Measurements from ENCODE around the gene ARHGAP27. TPM values are rescaled to one million over a fixed set of nuclear protein-coding genes. Genes with fewer than 3 reads are reported as not detected.

ARHGAP27 gene
- total and polyA plus RNA-seq, 12 donors: 15.2 to 65.8 (median 25.3) TPM

- ATAC-seq: no peak
- no peak for TF ChIP-seq CTCF (IDR thresholded peaks at IDR 0.05)
- Histone ChIP-seq H3K4me3 (no peak overlapping the region), H3K27me3 (peaks cover 0 to 13% (median 12%) of the 10 kb centered on the region in 7 donors), H3K27ac (no peak overlapping the region), H3K4me1 (peaks cover 8 to 34% (median 30%) of the 10 kb centered on the region in 9 donors), H3K9me3 (no peaks in the 10 kb centered on the region), H3K36me3 (peaks cover 0 to 61% (median 22%) of the 10 kb centered on the region in 9 donors)
- DNase-seq: no peak
- WGBS, 2 donors: 81 to 82% methylated on average over 5 of the region's 5 CpGs
- intact Hi-C loops (cut with DNase I): no loop called here
Measured at GRCh38 chr17:45435481-45435880, 2.8 kb upstream of the ARHGAP27 start.

- peaks cover 0 to 38% (median 22%) of the 10 kb centered on the region in 9 donors for H3K36me3 ChIP-seq
- DNase-seq (no peak), ATAC-seq (peak in 2 of 8 donors; percentile 1 to 7)
- H3K9me3 ChIP-seq: no peaks in the 10 kb centered on the region
- peak overlapping the region in 8 of 10 donors; percentile 44 to 77 (median 68) for H3K4me3 ChIP-seq
- peak overlapping the region in 9 of 10 donors; percentile 75 to 94 (median 91) for H3K27ac ChIP-seq
- TF ChIP-seq CTCF (IDR thresholded peaks at IDR 0.05): no peak
- H3K4me1 ChIP-seq: peaks cover 19 to 50% (median 45%) of the 10 kb centered on the region in 9 donors
- intact Hi-C loops (cut with DNase I): no loop called here
- 61 to 86% methylated on average over 4 of the region's 4 CpGs for WGBS, 2 donors
- peaks cover 12 to 31% (median 27%) of the 10 kb centered on the region in 7 donors for H3K27me3 ChIP-seq
Measured at GRCh38 chr17:45433159-45433535, 477 bp upstream of the ARHGAP27 start.

GRCh38 chr17:45431531-45432404, 902 bp downstream of the ARHGAP27 start:
- intact Hi-C loops (cut with DNase I): no loop called here
- ATAC-seq: peak; percentile 35 to 67 (median 54)
- no peak for TF ChIP-seq CTCF (IDR thresholded peaks at IDR 0.05)
- H3K27me3 ChIP-seq: peaks cover 12 to 31% (median 27%) of the 10 kb centered on the region in 7 donors
- 0 to 1% methylated on average over 59 to 64 of the region's 64 CpGs for WGBS, 2 donors
- H3K9me3 ChIP-seq: no peaks in the 10 kb centered on the region
- DNase-seq: peak; percentile 46 to 68
- H3K4me3 ChIP-seq: peak overlapping the region; percentile 44 to 77 (median 64)
- peak overlapping the region; percentile 41 to 94 (median 90) for H3K27ac ChIP-seq
- peaks cover 0 to 30% (median 10%) of the 10 kb centered on the region in 9 donors for H3K36me3 ChIP-seq
- H3K4me1 ChIP-seq: peaks cover 20 to 57% (median 46%) of the 10 kb centered on the region in 9 donors

GRCh38 chr17:45430738-45431530, 1.7 kb downstream of the ARHGAP27 start:
- peak overlapping the region in 8 of 10 donors; percentile 84 to 94 (median 92) for H3K27ac ChIP-seq
- no peak for TF ChIP-seq CTCF (IDR thresholded peaks at IDR 0.05)
- intact Hi-C loops (cut with DNase I): no loop called here
- no peak for DNase-seq
- WGBS, 2 donors: 14 to 25% methylated on average over 44 to 47 of the region's 47 CpGs
- peak overlapping the region; percentile 44 to 77 (median 64) for H3K4me3 ChIP-seq
- H3K9me3 ChIP-seq: no peaks in the 10 kb centered on the region
- H3K36me3 ChIP-seq: peaks cover 0 to 22% (median 2%) of the 10 kb centered on the region in 9 donors
- ATAC-seq: peak in 1 of 8 donors; percentile 3
- peaks cover 20 to 65% (median 50%) of the 10 kb centered on the region in 9 donors for H3K4me1 ChIP-seq
- peaks cover 12 to 31% (median 27%) of the 10 kb centered on the region in 7 donors for H3K27me3 ChIP-seq
